Measurements from ENCODE around the gene GLB1L3. TPM values are rescaled to one million over a fixed set of nuclear protein-coding genes. Genes with fewer than 3 reads are reported as not detected.

The GLB1L3 gene
- total RNA-seq, 3 donors from 2014 or later (not counting 1 experiment from before 2014, with no cell fraction given) = 0.38 TPM; not detected in 2

- H3K27ac ChIP-seq (ENCODE audit: low read length) = no peak overlapping the region
- ATAC-seq (no peak), DNase-seq (no peak)
- no peaks in the 10 kb centered on the region for H3K9me3 ChIP-seq (ENCODE audit: control insufficient read depth, insufficient read depth, low read length)
- peaks cover 21 to 41% of the 10 kb centered on the region in 2 donors for H3K27me3 Mint-ChIP-seq (ENCODE audit: low read depth in 2 of 2)
- H3K36me3 Mint-ChIP-seq = no peaks in the 10 kb centered on the region
- no peaks in the 10 kb centered on the region for H3K36me3 ChIP-seq (ENCODE audit: control insufficient read depth, insufficient read depth, low read length)
- intact Hi-C loops (cut with micrococcal nuclease) = no loop called here
- H3K4me1 Mint-ChIP-seq = peaks cover 7 to 23% of the 10 kb centered on the region in 2 donors
- no peaks in the 10 kb centered on the region for H3K9me3 Mint-ChIP-seq
- H3K4me3 ChIP-seq (ENCODE audit: low read length) = no peak overlapping the region
- H3K4me1 ChIP-seq (ENCODE audit: control insufficient read depth, insufficient read depth, low read length) = peaks cover 20% of the 10 kb centered on the region
- WGBS (ENCODE audit: insufficient coverage) = 92% methylated on average over 9 of the region's 10 CpGs
- peaks cover 12% of the 10 kb centered on the region for H3K27me3 ChIP-seq (ENCODE audit: control insufficient read depth, insufficient read depth, low read length)
- peak overlapping the region; percentile 29 for H3K4me3 Mint-ChIP-seq
- TF ChIP-seq CTCF (IDR thresholded peaks at IDR 0.05) = no peak
- H3K27ac Mint-ChIP-seq = no peak overlapping the region
Observed at GRCh38 chr11:134334796-134335571, 58.8 kb downstream of the GLB1L3 start.

GRCh38 chr11:134337051-134337450, 60.9 kb downstream of the GLB1L3 start:
- Mint-ChIP-seq H3K4me3 (no peak overlapping the region), H3K36me3 (no peaks in the 10 kb centered on the region), H3K9me3 (no peaks in the 10 kb centered on the region), H3K4me1 (peaks cover 0 to 14% of the 10 kb centered on the region in 2 donors), H3K27ac (no peak overlapping the region), H3K27me3 (ENCODE audit: low read depth in 2 of 2) (peaks cover 21 to 43% of the 10 kb centered on the region in 2 donors)
- H3K4me3 ChIP-seq (ENCODE audit: low read length) = no peak overlapping the region
- 94% methylated on average over 4 of the region's 4 CpGs for WGBS (ENCODE audit: insufficient coverage)
- H3K9me3 ChIP-seq (ENCODE audit: control insufficient read depth, insufficient read depth, low read length) = no peaks in the 10 kb centered on the region
- no peak overlapping the region for H3K27ac ChIP-seq (ENCODE audit: low read length)
- DNase-seq = no peak
- H3K36me3 ChIP-seq (ENCODE audit: control insufficient read depth, insufficient read depth, low read length) = no peaks in the 10 kb centered on the region
- no peak for ATAC-seq
- H3K4me1 ChIP-seq (ENCODE audit: control insufficient read depth, insufficient read depth, low read length) = peaks cover 8% of the 10 kb centered on the region
- no peak for TF ChIP-seq CTCF (IDR thresholded peaks at IDR 0.05)
- peaks cover 6% of the 10 kb centered on the region for H3K27me3 ChIP-seq (ENCODE audit: control insufficient read depth, insufficient read depth, low read length)
- intact Hi-C loops (cut with micrococcal nuclease) = no loop called here

- Mint-ChIP-seq H3K36me3 (no peaks in the 10 kb centered on the region), H3K27ac (no peak overlapping the region), H3K27me3 (ENCODE audit: low read depth in 2 of 2) (peaks cover 18 to 38% of the 10 kb centered on the region in 2 donors), H3K9me3 (no peaks in the 10 kb centered on the region), H3K4me3 (no peak overlapping the region), H3K4me1 (peaks cover 0 to 4% of the 10 kb centered on the region in 2 donors)
- H3K27ac ChIP-seq (ENCODE audit: low read length) = no peak overlapping the region
- no peak overlapping the region for H3K4me3 ChIP-seq (ENCODE audit: low read length)
- no peaks in the 10 kb centered on the region for H3K4me1 ChIP-seq (ENCODE audit: control insufficient read depth, insufficient read depth, low read length)
- intact Hi-C loops (cut with micrococcal nuclease) = no loop called here
- no peak for DNase-seq
- no peaks in the 10 kb centered on the region for H3K27me3 ChIP-seq (ENCODE audit: control insufficient read depth, insufficient read depth, low read length)
- no peak for TF ChIP-seq CTCF (IDR thresholded peaks at IDR 0.05)
- H3K36me3 ChIP-seq (ENCODE audit: control insufficient read depth, insufficient read depth, low read length) = no peaks in the 10 kb centered on the region
- no peaks in the 10 kb centered on the region for H3K9me3 ChIP-seq (ENCODE audit: control insufficient read depth, insufficient read depth, low read length)
- ATAC-seq = no peak
- 92% methylated on average over 15 of the region's 15 CpGs for WGBS (ENCODE audit: insufficient coverage)
Observed at GRCh38 chr11:134338068-134338467, 61.9 kb downstream of the GLB1L3 start.
